Neural crest cell (in vitro differentiated cells): ENCODE measurements around the gene CRABP1. TPM values are rescaled to one million over a fixed set of nuclear protein-coding genes. Genes with fewer than 3 reads are reported as not detected.

ENCODE experiments used
- DNase-seq: peaks from one replicate; pipeline ENCODE4 v3.0.0; 2021; ENCODE audit warnings: low read depth, mixed read lengths, low spot score
- H3K27ac Mint-ChIP-seq: one replicate; pipeline ENCODE4 v1.8.0; 2021; ENCODE audit warnings: mild to moderate bottlenecking, mixed read lengths; ENCODE audit not compliant: unreplicated experiment
- H3K27me3 Mint-ChIP-seq: 2 replicates; pipeline ENCODE4 v1.8.0; 2021; ENCODE audit warnings: low read depth, mild to moderate bottlenecking, mixed read lengths
- H3K36me3 Mint-ChIP-seq: 2 replicates; pipeline ENCODE4 v1.8.0; 2021; ENCODE audit warnings: low read depth, mild to moderate bottlenecking, mixed read lengths
- H3K4me1 Mint-ChIP-seq: 2 replicates; pipeline ENCODE4 v1.8.0; 2021; ENCODE audit warnings: mixed read lengths
- H3K4me3 Mint-ChIP-seq: one replicate; pipeline ENCODE4 v1.8.0; 2021; ENCODE audit warnings: mild to moderate bottlenecking, mixed read lengths
- H3K9me3 Mint-ChIP-seq: 2 replicates; pipeline ENCODE4 v1.8.0; 2021; ENCODE audit warnings: mixed read lengths
- CTCF ChIP-seq: fragments of 200-600 bp; sonication (generic); conservative IDR thresholded peaks from 2 replicates; pipeline ENCODE4 v1.5.0; 2021; ENCODE audit warnings: antibody characterized with exemption, mild to moderate bottlenecking
- total RNA-seq: library from RNA; stranded (reverse); gene quantifications from 2 replicates; pipeline ENCODE4 v1.2.1, GENCODE V29; 2021

Gene CRABP1
- total RNA-seq, 1 donor from 2014 or later, result 803 TPM

- peaks cover 18% of the 10 kb centered on the region for H3K27me3 Mint-ChIP-seq
- H3K9me3 Mint-ChIP-seq, result no peaks in the 10 kb centered on the region
- no peak for DNase-seq
- no peak overlapping the region for H3K4me3 Mint-ChIP-seq
- H3K27ac Mint-ChIP-seq, result no peak overlapping the region
- H3K36me3 Mint-ChIP-seq, result no peaks in the 10 kb centered on the region
- no peak for TF ChIP-seq CTCF
- H3K4me1 Mint-ChIP-seq, result peaks cover 57% of the 10 kb centered on the region
Observed at GRCh38 chr15:78313383-78313782, 26.8 kb upstream of the CRABP1 start.

GRCh38 chr15:78314181-78314581, 26.0 kb upstream of the CRABP1 start:
- DNase-seq, result no peak
- no peak overlapping the region for H3K4me3 Mint-ChIP-seq
- TF ChIP-seq CTCF, result no peak
- no peaks in the 10 kb centered on the region for H3K36me3 Mint-ChIP-seq
- no peaks in the 10 kb centered on the region for H3K9me3 Mint-ChIP-seq
- H3K4me1 Mint-ChIP-seq, result peaks cover 57% of the 10 kb centered on the region
- peaks cover 22% of the 10 kb centered on the region for H3K27me3 Mint-ChIP-seq
- peak overlapping the region; percentile 12 for H3K27ac Mint-ChIP-seq

- TF ChIP-seq CTCF, result peak; percentile 52
- Mint-ChIP-seq H3K36me3 (no peaks in the 10 kb centered on the region), H3K27me3 (peaks cover 26% of the 10 kb centered on the region), H3K4me1 (peaks cover 63% of the 10 kb centered on the region), H3K27ac (peak overlapping the region; percentile 99), H3K9me3 (no peaks in the 10 kb centered on the region), H3K4me3 (peak overlapping the region; percentile 64)
- peak; percentile 49 for DNase-seq
Observed at GRCh38 chr15:78315686-78316282, 24.4 kb upstream of the CRABP1 start.

GRCh38 chr15:78316283-78317083, 23.7 kb upstream of the CRABP1 start:
- TF ChIP-seq CTCF, result no peak
- Mint-ChIP-seq H3K9me3 (no peaks in the 10 kb centered on the region), H3K27me3 (peaks cover 26% of the 10 kb centered on the region), H3K27ac (peak overlapping the region; percentile 99), H3K4me1 (peaks cover 68% of the 10 kb centered on the region), H3K36me3 (no peaks in the 10 kb centered on the region), H3K4me3 (peak overlapping the region; percentile 64)
- peak; percentile 54 for DNase-seq

GRCh38 chr15:78317145-78317836, 22.9 kb upstream of the CRABP1 start:
- Mint-ChIP-seq H3K27ac (peak overlapping the region; percentile 99), H3K27me3 (peaks cover 24% of the 10 kb centered on the region), H3K4me3 (peak overlapping the region; percentile 64), H3K4me1 (peaks cover 73% of the 10 kb centered on the region), H3K9me3 (no peaks in the 10 kb centered on the region), H3K36me3 (no peaks in the 10 kb centered on the region)
- TF ChIP-seq CTCF, result no peak
- no peak for DNase-seq
